ENCODE measurements around the gene SETD6. TPM values are rescaled to one million over a fixed set of nuclear protein-coding genes. Genes with fewer than 3 reads are reported as not detected.

Gene SETD6
- total and polyA plus RNA-seq, 9 of the 15 experiments (the other 6 are each of a cell fraction or from before 2014, with no cell fraction given): 9.2 to 40.9 (median 19.8) TPM

DNA sequence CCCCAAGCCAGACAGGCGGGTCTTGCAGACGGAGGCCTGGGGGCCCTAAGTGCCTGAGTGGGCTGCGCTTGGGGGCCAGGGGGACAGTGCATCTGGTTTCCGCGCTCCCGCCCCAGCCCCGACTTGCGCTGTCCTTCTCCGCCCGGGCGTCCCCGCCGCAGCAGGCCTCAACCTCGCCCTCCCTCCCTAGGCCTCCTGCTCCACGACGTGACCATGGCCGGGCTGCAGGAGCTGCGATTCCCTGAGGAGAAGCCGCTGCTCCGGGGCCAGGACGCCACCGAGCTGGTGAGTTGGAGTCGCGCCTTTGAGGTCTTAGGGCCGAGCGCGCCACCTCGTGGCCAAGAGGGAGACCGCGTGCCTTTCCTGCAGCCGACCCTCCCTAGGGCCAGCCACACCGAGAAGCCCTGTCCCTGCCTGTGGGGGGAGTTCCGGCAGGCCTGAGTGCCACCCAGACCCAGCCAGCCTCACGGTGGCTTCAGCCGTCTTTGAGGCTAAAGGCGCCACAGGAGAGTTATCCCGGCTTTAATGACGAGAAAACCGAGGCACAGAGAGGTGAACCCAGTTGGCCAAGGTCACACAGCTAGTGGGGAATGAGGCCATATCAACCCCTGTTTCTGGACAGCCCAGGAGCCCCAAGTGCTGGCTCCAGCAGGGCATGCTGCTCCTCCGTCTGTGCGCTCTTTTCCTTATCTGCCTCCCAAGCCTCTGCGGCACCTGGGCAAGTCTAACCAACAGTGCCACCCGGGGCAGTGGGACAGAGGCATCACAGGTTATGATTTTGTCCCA is 27.6 kb upstream of the SETD6 start (continued):
- TF ChIP-seq, protein P1, sequence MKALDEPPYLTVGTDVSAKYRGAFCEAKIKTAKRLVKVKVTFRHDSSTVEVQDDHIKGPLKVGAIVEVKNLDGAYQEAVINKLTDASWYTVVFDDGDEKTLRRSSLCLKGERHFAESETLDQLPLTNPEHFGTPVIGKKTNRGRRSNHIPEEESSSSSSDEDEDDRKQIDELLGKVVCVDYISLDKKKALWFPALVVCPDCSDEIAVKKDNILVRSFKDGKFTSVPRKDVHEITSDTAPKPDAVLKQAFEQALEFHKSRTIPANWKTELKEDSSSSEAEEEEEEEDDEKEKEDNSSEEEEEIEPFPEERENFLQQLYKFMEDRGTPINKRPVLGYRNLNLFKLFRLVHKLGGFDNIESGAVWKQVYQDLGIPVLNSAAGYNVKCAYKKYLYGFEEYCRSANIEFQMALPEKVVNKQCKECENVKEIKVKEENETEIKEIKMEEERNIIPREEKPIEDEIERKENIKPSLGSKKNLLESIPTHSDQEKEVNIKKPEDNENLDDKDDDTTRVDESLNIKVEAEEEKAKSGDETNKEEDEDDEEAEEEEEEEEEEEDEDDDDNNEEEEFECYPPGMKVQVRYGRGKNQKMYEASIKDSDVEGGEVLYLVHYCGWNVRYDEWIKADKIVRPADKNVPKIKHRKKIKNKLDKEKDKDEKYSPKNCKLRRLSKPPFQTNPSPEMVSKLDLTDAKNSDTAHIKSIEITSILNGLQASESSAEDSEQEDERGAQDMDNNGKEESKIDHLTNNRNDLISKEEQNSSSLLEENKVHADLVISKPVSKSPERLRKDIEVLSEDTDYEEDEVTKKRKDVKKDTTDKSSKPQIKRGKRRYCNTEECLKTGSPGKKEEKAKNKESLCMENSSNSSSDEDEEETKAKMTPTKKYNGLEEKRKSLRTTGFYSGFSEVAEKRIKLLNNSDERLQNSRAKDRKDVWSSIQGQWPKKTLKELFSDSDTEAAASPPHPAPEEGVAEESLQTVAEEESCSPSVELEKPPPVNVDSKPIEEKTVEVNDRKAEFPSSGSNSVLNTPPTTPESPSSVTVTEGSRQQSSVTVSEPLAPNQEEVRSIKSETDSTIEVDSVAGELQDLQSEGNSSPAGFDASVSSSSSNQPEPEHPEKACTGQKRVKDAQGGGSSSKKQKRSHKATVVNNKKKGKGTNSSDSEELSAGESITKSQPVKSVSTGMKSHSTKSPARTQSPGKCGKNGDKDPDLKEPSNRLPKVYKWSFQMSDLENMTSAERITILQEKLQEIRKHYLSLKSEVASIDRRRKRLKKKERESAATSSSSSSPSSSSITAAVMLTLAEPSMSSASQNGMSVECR (CRISPR knock-in tag; IDR thresholded peaks at IDR 0.05): no peak
- TF ChIP-seq BRD4 (IDR thresholded peaks at IDR 0.05) (no peak), HNRNPLL (IDR thresholded peaks at IDR 0.05; ENCODE audit: low read depth, low read length, poor library complexity, severe bottlenecking) (no peak), XRCC5 (IDR thresholded peaks at IDR 0.05; ENCODE audit: low read depth, low read length) (no peak), FOXA3 (CRISPR knock-in tag; conservative IDR thresholded peaks at IDR 0.05 in 1 of 2, IDR thresholded peaks at IDR 0.05 in 1 of 2) (no peak), TEAD2 (tag; IDR thresholded peaks at IDR 0.05) (no peak), GTF2F1 (IDR thresholded peaks at IDR 0.05; ENCODE audit: low read depth, low read length) (no peak), TEAD1 (CRISPR knock-in tag; IDR thresholded peaks at IDR 0.05) (no peak), CHCHD3 (CRISPR knock-in tag; IDR thresholded peaks at IDR 0.05) (no peak), ZNF436 (CRISPR knock-in tag; IDR thresholded peaks at IDR 0.05) (no peak), SP1 (CRISPR knock-in tag; IDR thresholded peaks at IDR 0.05) (peak; percentile 51; the same call in 1 of the 2 replicates), JUN (IDR thresholded peaks at IDR 0.05; ENCODE audit: borderline replicate concordance, low read depth, low read length) (no peak), JUN (CRISPR knock-in tag; IDR thresholded peaks at IDR 0.05; ENCODE audit: borderline replicate concordance) (no peak), CBX1 (IDR thresholded peaks at IDR 0.05; ENCODE audit: low read depth) (no peak), ARNT (IDR thresholded peaks at IDR 0.05) (no peak), CREB1 (IDR thresholded peaks at IDR 0.05) (no peak), CREB1 (CRISPR knock-in tag; IDR thresholded peaks at IDR 0.05) (no peak), MIER1 (IDR thresholded peaks at IDR 0.05; ENCODE audit: low read depth) (no peak), ZNF324 (CRISPR knock-in tag; IDR thresholded peaks at IDR 0.05) (no peak), ZSCAN29 (IDR thresholded peaks at IDR 0.05) (no peak), EZH2 (IDR thresholded peaks at IDR 0.05; ENCODE audit: borderline replicate concordance, low read depth, low read length) (no peak), SNRNP70 (optimal IDR thresholded peaks at IDR 0.05; ENCODE audit: low read depth, low read length) (no peak), RAD21 (CRISPR knock-in tag; conservative IDR thresholded peaks at IDR 0.05 in 1 of 2, IDR thresholded peaks at IDR 0.05 in 1 of 2) (peak; percentile 94 to 98), MEF2A (IDR thresholded peaks at IDR 0.05; ENCODE audit: control insufficient read depth, low read depth, low read length) (no peak), BCOR (IDR thresholded peaks at IDR 0.05) (peak; percentile 88), ZNF717 (CRISPR knock-in tag; IDR thresholded peaks at IDR 0.05) (no peak)
